ENCODE results near the gene GATAD2A.

GATAD2A gene

DNA sequence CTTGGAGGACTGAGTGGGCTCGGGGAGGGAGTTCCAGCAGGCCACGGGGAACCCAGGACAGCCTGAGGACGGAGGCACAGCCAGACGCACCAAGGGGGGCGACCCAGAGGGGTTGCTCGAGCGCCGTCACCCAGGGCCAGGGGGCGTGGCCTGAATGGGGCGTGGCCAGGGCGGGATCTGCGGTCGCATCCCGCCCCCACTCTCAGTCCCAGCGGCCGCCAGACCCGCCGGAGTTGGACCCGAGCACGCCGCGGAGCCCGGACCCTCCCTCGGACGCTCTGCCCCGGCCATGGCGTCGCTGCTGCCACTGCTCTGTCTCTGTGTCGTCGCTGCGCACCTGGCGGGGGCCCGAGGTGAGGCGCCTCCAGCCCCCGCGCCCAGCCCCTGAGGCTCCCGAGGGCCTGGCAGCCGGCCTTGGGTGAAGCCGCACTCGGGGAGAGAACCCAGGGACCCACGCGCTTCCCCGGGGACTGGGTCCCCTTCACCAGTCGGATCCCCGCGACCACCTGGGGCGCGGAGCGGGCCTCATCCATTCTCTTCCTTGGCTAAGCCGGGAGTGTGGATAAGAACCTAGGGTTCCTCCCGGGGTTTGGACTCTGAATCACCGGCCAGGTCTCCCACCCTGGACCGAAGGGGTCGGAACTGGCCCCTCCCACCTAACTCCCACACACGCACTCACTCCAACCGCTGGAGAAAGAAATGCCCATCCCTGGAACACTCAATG lies 132.7 kb downstream of the GATAD2A start, which contains the start of gene CILP2:
Gene CILP2 (plus strand): TSS at position 205 of the 724 bp plus-strand sequence. CDS start 85 bp downstream, at position 290.
- H3K9ac ChIP-seq, result no peak within 1 kb of the TSS
- no peaks in the 10 kb centered on the region for H3K79me2 ChIP-seq (ENCODE audit: insufficient read depth, low read depth)
- H4K20me1 ChIP-seq (ENCODE audit: insufficient read depth), result no peaks in the 10 kb centered on the region
- no peaks in the 10 kb centered on the region for H3K27me3 ChIP-seq (ENCODE audit: insufficient read depth, low read depth)
- H2AFZ ChIP-seq (ENCODE audit: low read depth), result no peak within 1 kb of the TSS
- no peak within 1 kb of the TSS for H3K4me3 ChIP-seq (IDR thresholded peaks at IDR 0.05; ENCODE audit: insufficient read depth, low read depth, low read length)
- H3K27ac ChIP-seq, result no peak within 1 kb of the TSS
- H3K36me3 ChIP-seq (ENCODE audit: insufficient read depth), result no peaks in the 10 kb centered on the region
- no peak within 1 kb of the TSS for H3K4me2 ChIP-seq
- H3K4me1 ChIP-seq (ENCODE audit: low read depth, poor library complexity, severe bottlenecking), result no peaks in the 10 kb centered on the region
- TF ChIP-seq, protein P1, sequence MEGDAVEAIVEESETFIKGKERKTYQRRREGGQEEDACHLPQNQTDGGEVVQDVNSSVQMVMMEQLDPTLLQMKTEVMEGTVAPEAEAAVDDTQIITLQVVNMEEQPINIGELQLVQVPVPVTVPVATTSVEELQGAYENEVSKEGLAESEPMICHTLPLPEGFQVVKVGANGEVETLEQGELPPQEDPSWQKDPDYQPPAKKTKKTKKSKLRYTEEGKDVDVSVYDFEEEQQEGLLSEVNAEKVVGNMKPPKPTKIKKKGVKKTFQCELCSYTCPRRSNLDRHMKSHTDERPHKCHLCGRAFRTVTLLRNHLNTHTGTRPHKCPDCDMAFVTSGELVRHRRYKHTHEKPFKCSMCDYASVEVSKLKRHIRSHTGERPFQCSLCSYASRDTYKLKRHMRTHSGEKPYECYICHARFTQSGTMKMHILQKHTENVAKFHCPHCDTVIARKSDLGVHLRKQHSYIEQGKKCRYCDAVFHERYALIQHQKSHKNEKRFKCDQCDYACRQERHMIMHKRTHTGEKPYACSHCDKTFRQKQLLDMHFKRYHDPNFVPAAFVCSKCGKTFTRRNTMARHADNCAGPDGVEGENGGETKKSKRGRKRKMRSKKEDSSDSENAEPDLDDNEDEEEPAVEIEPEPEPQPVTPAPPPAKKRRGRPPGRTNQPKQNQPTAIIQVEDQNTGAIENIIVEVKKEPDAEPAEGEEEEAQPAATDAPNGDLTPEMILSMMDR (conservative IDR thresholded peaks at IDR 0.05; ENCODE audit: low read depth, low read length), result no peak

DNA sequence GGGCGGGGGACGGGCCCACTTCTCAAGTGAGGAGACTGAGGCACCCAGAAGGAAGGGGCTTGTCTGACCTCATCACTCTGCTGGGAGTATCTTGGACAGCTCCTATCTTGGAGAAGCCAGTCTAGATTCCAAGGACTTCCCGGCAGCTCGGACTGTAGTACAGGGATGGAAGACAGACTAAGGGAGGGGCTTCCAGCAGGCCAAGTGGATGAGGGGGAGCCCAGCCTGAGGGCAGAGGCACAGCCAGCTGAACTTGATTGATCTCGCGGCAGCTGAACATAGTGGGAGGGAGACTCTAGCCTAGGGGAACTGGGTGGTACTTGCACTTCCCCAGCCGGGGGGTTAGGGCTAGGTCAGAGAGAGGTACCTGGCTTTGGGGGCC lies 133.3 kb downstream of the GATAD2A start:
- no peak overlapping the region for H2AFZ ChIP-seq (ENCODE audit: low read depth)
- no peaks in the 10 kb centered on the region for H3K79me2 ChIP-seq (ENCODE audit: insufficient read depth, low read depth)
- no peak overlapping the region for H3K4me2 ChIP-seq
- H4K20me1 ChIP-seq (ENCODE audit: insufficient read depth), result no peaks in the 10 kb centered on the region
- H3K4me1 ChIP-seq (ENCODE audit: low read depth, poor library complexity, severe bottlenecking), result no peaks in the 10 kb centered on the region
- H3K27me3 ChIP-seq (ENCODE audit: insufficient read depth, low read depth), result no peaks in the 10 kb centered on the region
- H3K27ac ChIP-seq, result no peak overlapping the region
- no peak overlapping the region for H3K4me3 ChIP-seq (IDR thresholded peaks at IDR 0.05; ENCODE audit: insufficient read depth, low read depth, low read length)
- TF ChIP-seq, protein P1 (conservative IDR thresholded peaks at IDR 0.05; ENCODE audit: low read depth, low read length), result no peak
- H3K9ac ChIP-seq, result no peak overlapping the region
- H3K36me3 ChIP-seq (ENCODE audit: insufficient read depth), result no peaks in the 10 kb centered on the region

DNA sequence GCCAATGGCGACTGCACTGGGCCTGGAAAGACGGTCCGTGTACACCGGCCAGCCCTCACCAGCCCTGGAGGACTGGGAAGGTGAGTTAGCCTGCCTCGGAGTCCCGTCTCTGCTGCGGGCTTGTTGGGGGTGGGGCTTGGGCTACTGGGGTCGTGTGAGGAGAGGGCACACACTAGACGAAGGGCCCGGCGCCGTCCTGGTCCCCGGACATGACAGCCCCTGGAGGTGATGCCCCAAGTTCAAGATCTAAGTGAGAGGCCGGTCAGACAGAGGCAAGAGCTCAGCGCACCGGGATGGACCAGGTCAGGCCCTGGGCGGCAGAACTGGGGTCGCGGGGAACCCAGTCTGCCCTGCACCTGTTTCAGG lies 134.2 kb downstream of the GATAD2A start:
- Histone ChIP-seq H3K4me3 (IDR thresholded peaks at IDR 0.05; ENCODE audit: insufficient read depth, low read depth, low read length) (no peak overlapping the region), H3K27me3 (ENCODE audit: insufficient read depth, low read depth) (no peaks in the 10 kb centered on the region), H3K36me3 (ENCODE audit: insufficient read depth) (no peaks in the 10 kb centered on the region), H3K9ac (no peak overlapping the region), H2AFZ (ENCODE audit: low read depth) (no peak overlapping the region), H3K79me2 (ENCODE audit: insufficient read depth, low read depth) (no peaks in the 10 kb centered on the region), H3K27ac (no peak overlapping the region), H4K20me1 (ENCODE audit: insufficient read depth) (no peaks in the 10 kb centered on the region), H3K4me1 (ENCODE audit: low read depth, poor library complexity, severe bottlenecking) (no peaks in the 10 kb centered on the region), H3K4me2 (no peak overlapping the region)
- TF ChIP-seq, protein P1 (conservative IDR thresholded peaks at IDR 0.05; ENCODE audit: low read depth, low read length), result no peak

DNA sequence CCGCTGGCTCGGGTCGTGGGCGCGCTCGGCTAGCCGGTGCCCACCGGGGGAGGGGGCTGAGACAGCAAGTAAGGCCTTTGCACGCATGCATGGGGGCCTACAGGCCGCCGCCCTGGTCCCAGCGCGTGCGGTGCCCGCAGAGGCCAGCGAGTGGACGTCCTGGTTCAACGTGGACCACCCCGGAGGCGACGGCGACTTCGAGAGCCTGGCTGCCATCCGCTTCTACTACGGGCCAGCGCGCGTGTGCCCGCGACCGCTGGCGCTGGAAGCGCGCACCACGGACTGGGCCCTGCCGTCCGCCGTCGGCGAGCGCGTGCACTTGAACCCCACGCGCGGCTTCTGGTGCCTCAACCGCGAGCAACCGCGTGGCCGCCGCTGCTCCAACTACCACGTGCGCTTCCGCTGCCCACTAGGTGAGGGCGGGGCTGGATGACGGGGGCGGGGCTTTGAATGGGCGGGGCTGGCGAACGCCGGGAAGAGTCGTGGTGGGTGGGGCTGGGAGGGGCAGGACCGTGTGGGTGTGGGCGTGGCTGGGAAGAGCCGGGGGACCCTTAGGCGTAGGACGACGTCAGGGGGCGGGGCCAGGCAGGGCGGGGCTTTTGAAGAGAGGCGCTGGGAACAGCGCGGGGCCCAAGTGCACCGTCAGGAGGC lies 134.7 kb downstream of the GATAD2A start:
- Histone ChIP-seq H3K9ac (no peak overlapping the region), H3K27me3 (ENCODE audit: insufficient read depth, low read depth) (no peaks in the 10 kb centered on the region), H2AFZ (ENCODE audit: low read depth) (no peak overlapping the region), H3K27ac (no peak overlapping the region), H3K79me2 (ENCODE audit: insufficient read depth, low read depth) (no peaks in the 10 kb centered on the region), H3K4me3 (IDR thresholded peaks at IDR 0.05; ENCODE audit: insufficient read depth, low read depth, low read length) (no peak overlapping the region), H4K20me1 (ENCODE audit: insufficient read depth) (no peaks in the 10 kb centered on the region), H3K36me3 (ENCODE audit: insufficient read depth) (no peaks in the 10 kb centered on the region), H3K4me1 (ENCODE audit: low read depth, poor library complexity, severe bottlenecking) (no peaks in the 10 kb centered on the region), H3K4me2 (no peak overlapping the region)
- TF ChIP-seq, protein P1 (conservative IDR thresholded peaks at IDR 0.05; ENCODE audit: low read depth, low read length), result no peak
